ENCODE measurements around the gene GPR3.

GPR3 gene

DNA sequence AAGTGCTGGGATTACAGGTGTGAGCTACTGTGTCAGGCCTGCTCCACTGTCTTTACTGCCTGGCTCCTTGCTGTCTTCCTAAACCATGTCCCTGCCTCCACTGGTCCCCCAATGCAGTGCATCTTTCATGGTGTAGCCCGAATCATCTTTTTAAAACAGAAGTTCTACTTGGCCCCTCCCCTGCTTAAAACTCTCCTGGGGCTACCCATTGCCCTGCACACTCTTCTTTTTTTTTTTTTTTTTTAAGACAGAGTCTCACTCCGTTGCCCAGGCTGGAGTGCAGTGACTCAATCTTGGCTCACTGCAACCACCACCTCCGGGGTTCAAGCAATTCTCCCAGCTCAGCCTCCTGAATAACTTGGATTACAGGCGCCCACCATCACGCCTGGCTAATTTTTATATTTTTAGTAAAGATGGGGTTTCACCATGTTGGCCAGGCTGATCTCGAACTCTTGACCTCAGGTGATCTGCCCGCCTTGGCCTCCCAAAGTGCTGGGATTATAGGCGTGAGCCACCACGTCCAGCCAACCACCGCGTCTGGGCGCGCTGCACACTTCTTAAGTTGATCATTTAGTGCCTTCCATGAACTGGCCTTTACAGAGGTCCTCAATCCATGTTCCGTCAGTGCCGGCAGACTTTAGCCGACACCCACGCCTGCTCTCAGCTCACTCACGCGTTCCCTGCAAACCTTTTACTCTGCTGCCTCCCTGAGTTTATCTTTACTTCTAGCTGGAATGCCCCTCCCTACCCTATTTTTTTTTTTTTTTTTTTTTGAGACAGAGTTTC, 20.2 kb upstream of the GPR3 start:
- Histone ChIP-seq H3K9ac (ENCODE audit: low read length) (no peak overlapping the region), H3K9me3 (ENCODE audit: low read length) (no peaks in the 10 kb centered on the region), H3K27ac (ENCODE audit: low read depth, low read length) (no peak overlapping the region), H3K36me3 (ENCODE audit: insufficient read depth, low read length) (no peaks in the 10 kb centered on the region), H3K27me3 (ENCODE audit: control insufficient read depth in 1 of 2, insufficient read depth in 2 of 2, low read length in 2 of 2) (no peaks in the 10 kb centered on the region), H3K4me1 (ENCODE audit: insufficient read depth, low read length) (peaks cover 3% of the 10 kb centered on the region), H3K4me3 (ENCODE audit: low read depth in 1 of 2, low read length in 2 of 2) (no peak overlapping the region)

DNA sequence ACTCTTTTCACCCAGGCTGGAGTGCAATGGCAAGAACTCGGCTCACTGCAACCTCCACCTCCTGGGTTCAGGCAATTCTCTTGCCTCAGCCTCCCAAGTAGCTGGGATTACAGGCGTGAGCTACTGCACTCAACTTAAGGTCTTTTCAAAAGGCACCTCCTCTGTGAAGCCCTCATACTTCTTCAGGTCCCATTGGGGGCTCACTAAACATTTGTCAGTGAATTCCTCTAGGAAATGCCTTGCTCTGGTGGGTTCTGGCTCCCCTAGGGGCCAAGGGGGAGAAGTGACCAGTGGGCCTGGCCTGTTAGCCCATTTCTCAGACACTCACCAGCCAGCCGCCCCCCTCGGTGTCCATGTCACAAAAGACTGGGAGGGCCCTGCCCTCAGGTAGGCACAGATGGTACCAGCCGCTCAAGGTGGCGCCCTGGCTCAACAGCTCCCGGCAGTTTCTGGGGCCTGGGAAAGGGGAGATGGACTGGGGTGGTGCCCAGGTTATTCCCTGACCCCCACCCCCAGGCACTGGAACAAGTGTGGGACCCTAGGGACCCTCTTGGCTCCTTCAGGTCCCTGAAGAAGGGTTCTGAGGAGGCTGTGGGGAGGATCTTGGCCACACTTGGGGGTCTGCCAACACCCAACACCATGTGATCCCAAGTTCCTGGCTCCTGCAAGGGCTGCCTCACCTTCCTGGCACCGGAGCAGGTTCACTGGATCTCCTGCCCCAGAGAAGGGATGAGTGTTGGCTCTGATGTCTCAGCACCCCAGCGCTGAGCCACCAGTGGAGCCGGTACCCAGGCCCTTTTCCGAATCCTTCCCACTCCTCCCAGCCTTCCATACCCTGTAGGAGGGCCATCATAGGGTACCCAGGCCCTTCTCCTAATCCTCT, 19.4 kb upstream of the GPR3 start:
- Histone ChIP-seq H3K9me3 (ENCODE audit: low read length) (no peaks in the 10 kb centered on the region), H3K27ac (ENCODE audit: low read depth, low read length) (no peak overlapping the region), H3K9ac (ENCODE audit: low read length) (no peak overlapping the region), H3K4me3 (ENCODE audit: low read depth in 1 of 2, low read length in 2 of 2) (no peak overlapping the region), H3K4me1 (ENCODE audit: insufficient read depth, low read length) (no peaks in the 10 kb centered on the region), H3K36me3 (ENCODE audit: insufficient read depth, low read length) (no peaks in the 10 kb centered on the region), H3K27me3 (ENCODE audit: control insufficient read depth in 1 of 2, insufficient read depth in 2 of 2, low read length in 2 of 2) (no peaks in the 10 kb centered on the region)

DNA sequence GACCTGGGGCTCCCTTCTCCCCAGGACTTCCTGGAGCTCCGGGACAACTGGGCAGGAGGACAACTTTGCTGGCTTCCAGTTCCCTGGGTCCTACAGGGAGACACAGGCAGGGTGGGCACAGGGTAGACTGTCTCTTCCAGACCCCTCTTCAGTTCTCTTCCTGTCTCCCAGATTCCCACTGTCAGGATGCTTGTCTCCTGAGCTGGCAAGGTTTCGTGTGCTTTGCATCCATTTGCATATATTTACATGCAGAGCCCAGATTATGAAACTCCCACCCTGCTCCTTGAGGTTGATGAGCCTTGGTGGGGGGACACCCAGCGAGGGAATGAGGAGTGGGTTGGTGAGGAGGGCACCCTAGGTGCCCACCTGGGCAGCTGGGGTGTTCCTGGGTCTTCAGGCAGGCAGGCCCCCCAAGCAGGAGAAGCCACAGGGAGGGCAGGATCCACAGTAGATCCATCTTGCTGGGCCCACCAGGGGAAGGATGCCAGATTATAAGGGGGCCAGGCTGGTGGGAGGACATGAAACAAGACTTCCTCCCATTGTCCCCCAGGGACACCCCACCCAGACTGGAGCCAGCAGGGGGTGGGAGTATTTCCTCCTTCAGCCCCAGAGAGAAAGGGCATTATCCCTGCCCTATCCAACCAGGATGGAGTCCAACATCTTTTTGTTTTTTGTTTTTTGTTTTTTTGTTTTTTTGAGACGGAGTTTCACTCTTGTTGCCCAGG, 17.9 kb upstream of the GPR3 start, which contains the start of gene FCN3:
Gene FCN3 (minus strand): TSS at position 463 of the 725 bp plus-strand sequence. CDS start 6 bp downstream, at position 457.
- Histone ChIP-seq H3K4me3 (ENCODE audit: low read depth in 1 of 2, low read length in 2 of 2) (no peak within 1 kb of the TSS), H3K9ac (ENCODE audit: low read length) (no peak within 1 kb of the TSS), H3K27me3 (ENCODE audit: control insufficient read depth in 1 of 2, insufficient read depth in 2 of 2, low read length in 2 of 2) (no peaks in the 10 kb centered on the region), H3K4me1 (ENCODE audit: insufficient read depth, low read length) (no peaks in the 10 kb centered on the region), H3K9me3 (ENCODE audit: low read length) (no peaks in the 10 kb centered on the region), H3K27ac (ENCODE audit: low read depth, low read length) (no peak within 1 kb of the TSS), H3K36me3 (ENCODE audit: insufficient read depth, low read length) (no peaks in the 10 kb centered on the region)

DNA sequence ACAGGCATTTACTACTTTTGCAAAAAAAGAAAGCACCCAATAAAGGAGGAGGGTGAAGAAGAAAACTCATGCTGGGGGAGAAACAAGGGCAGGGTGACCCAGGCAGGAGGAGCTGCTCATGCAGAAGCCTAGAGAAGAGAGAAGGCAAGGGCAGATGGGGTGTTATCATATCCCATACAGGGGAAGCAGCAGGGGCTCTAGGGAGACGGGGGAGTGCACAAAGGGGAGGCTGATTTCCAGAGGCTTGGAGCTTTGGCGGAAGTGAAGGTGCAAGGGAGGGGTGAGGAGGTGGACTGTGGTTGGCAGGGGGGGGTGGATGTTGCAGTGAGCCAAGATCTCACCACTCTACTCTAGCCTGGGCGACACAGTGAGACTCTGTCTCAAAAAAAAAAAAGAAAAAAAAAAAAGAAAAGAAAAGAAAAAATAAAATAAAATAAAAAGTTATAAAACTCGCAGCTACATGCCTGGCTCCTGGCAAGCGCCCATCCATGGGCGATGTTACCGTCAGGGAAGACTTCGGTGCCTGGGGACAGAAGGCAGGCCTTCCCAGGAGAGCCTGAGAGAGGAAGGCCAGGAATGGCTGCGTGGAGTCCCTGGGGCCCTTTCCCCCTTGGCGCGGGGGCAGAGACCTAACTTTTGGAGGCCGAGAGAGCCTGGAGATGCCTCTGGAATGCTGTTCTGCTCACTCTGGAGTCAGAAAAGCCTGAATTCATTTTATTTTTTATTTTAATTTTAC, 14.5 kb upstream of the GPR3 start:
- Histone ChIP-seq H3K27me3 (ENCODE audit: control insufficient read depth in 1 of 2, insufficient read depth in 2 of 2, low read length in 2 of 2) (peaks cover 0 to 10% of the 10 kb centered on the region in 2 donors), H3K4me3 (ENCODE audit: low read depth in 1 of 2, low read length in 2 of 2) (no peak overlapping the region), H3K9ac (ENCODE audit: low read length) (no peak overlapping the region), H3K27ac (ENCODE audit: low read depth, low read length) (no peak overlapping the region), H3K36me3 (ENCODE audit: insufficient read depth, low read length) (no peaks in the 10 kb centered on the region), H3K9me3 (ENCODE audit: low read length) (no peaks in the 10 kb centered on the region), H3K4me1 (ENCODE audit: insufficient read depth, low read length) (no peaks in the 10 kb centered on the region)

DNA sequence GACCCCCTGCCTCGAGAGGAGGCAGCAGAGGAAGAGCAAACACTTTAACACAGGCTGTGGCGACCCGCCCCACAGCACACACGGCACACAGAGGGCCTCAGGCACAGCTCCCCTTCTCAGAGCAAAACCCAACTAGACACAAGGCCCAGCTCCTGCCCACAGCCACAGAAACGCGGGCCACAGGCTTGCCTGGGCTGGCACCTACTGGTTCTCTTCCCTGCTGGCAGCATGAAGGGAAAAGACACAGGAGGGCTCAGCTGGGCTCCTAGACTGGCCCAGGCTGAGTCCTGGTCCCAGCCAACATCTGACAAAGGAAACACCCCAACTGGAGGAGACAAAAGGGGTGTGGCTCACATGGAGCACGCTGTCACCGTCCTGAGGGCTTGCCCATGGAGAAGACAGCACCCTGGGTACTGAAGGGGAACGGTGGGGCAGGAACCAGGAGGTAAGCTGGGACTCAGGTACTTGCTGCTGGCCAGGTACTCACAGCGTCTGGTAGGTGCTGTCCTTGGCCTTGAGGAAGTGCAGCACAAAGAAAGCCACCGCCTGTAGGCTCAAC, 12.8 kb upstream of the GPR3 start:
- Histone ChIP-seq H3K4me1 (ENCODE audit: insufficient read depth, low read length) (no peaks in the 10 kb centered on the region), H3K4me3 (ENCODE audit: low read depth in 1 of 2, low read length in 2 of 2) (no peak overlapping the region), H3K36me3 (ENCODE audit: insufficient read depth, low read length) (no peaks in the 10 kb centered on the region), H3K27ac (ENCODE audit: low read depth, low read length) (no peak overlapping the region), H3K27me3 (ENCODE audit: control insufficient read depth in 1 of 2, insufficient read depth in 2 of 2, low read length in 2 of 2) (peaks cover 0 to 16% of the 10 kb centered on the region in 2 donors), H3K9ac (ENCODE audit: low read length) (no peak overlapping the region), H3K9me3 (ENCODE audit: low read length) (no peaks in the 10 kb centered on the region)

DNA sequence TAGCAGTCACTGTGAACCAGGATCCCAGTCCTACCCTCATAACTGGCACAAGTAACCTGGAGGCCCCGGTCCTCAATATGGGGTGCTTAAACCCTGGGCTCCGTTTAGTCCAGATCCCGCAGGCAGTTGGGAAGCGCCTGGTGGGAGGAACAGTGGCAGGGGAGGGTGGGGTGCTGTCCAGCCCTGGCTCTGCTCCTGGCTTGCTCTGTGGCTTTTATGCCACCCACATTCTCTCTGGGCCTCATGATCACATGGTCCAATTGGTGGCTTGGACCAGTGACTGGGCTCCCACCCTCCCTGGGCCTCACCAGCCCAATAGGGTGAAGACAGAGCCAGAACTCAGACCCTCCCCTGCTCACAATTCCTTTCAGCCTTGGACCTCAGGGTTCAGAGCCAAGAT, 12.2 kb upstream of the GPR3 start:
- no peak overlapping the region for H3K27ac ChIP-seq (ENCODE audit: low read depth, low read length)
- H3K4me1 ChIP-seq (ENCODE audit: insufficient read depth, low read length), result no peaks in the 10 kb centered on the region
- H3K9me3 ChIP-seq (ENCODE audit: low read length), result no peaks in the 10 kb centered on the region
- H3K36me3 ChIP-seq (ENCODE audit: insufficient read depth, low read length), result no peaks in the 10 kb centered on the region
- peaks cover 0 to 16% of the 10 kb centered on the region in 2 donors for H3K27me3 ChIP-seq (ENCODE audit: control insufficient read depth in 1 of 2, insufficient read depth in 2 of 2, low read length in 2 of 2)
- no peak overlapping the region for H3K4me3 ChIP-seq (ENCODE audit: low read depth in 1 of 2, low read length in 2 of 2)
- H3K9ac ChIP-seq (ENCODE audit: low read length), result no peak overlapping the region

DNA sequence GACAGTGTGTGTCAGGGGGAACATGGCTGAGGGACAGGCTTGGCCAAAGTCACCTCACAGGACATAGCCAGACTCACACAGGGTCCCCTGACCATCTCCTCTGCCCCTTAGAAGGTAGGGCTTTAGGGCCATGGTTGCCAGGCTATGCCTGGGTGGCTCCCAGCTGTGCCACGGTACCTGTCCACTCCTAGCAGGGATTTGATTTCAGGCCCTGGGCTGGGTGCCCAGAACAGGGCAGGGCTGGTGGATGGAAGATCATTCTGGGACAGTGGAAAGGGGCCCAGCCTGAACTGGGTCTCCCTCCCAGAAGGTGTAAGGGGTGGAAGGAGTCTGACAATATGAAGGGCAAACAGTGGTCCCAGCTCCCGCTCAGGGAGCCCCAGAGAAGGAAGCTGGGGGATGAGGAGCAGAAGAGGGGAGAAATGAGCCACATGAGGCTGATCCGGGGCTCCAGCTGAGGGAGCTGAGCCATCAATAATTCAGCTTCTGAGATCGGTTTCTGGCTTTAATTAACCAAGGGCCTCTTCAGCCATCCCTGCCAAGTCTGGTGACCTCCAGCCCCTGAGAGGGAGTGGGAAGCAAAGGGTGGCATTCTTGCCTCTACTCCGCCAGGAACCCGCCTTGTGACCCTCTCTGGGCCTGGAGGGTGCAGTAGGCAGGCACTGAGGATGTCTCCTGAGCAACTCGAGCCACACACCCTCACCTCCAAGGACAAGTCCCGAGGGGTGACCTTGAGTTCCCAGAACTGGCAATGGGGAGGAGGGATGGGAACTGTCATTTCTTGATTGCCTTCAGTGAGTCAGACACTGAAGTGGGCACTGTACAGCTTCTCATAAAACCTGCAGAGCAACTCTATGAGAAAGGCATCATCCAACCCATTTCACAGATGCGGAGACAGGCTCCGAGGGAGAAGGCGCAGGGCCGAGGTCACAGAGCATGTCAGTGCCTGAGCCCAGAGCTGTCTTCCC, 11.4 kb upstream of the GPR3 start:
- H3K9ac ChIP-seq (ENCODE audit: low read length), result no peak overlapping the region
- H3K9me3 ChIP-seq (ENCODE audit: low read length), result no peaks in the 10 kb centered on the region
- H3K4me3 ChIP-seq (ENCODE audit: low read depth in 1 of 2, low read length in 2 of 2), result no peak overlapping the region
- H3K27me3 ChIP-seq (ENCODE audit: control insufficient read depth in 1 of 2, insufficient read depth in 2 of 2, low read length in 2 of 2), result peaks cover 0 to 16% of the 10 kb centered on the region in 2 donors
- H3K36me3 ChIP-seq (ENCODE audit: insufficient read depth, low read length), result no peaks in the 10 kb centered on the region
- no peak overlapping the region for H3K27ac ChIP-seq (ENCODE audit: low read depth, low read length)
- H3K4me1 ChIP-seq (ENCODE audit: insufficient read depth, low read length), result no peaks in the 10 kb centered on the region

DNA sequence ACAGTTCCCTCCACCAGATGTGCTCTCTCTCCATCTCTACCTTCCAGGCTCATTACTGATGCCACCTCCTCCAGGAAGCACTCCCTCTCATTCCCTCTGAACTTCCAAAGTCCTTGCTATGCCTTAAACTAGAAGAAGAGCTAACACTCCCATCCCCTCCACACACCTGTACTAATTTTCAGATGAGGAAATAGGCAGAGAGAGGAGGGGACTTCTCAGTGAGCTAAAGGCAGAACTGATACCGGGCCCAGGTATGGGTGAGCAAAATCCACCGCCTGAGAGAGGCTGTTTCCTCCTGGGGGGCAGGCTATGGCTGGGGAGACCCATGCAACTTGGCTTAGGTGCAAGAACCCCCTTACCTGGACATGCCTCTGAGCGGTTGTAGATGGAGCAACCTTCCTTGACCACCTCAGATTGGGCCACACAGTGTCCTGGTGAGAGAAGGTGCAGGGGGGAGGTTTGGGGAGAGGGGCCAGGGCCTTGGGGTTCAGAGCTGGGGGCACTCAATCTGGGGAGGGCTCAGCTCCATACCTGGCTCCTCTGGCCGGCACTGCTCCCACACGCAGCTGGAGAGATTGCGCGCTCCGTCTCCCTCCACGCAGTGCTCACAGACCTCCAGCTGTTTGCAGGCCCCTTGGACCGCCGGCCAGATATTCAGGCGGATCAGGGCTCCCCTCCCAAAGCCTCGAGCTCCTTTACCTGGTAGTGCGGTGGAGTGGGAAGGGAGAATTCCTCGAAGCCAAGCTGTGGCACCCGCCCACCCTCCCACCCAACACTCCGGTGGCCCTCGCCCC, 10.3 kb upstream of the GPR3 start:
- Histone ChIP-seq H3K27me3 (ENCODE audit: control insufficient read depth in 1 of 2, insufficient read depth in 2 of 2, low read length in 2 of 2) (peaks cover 0 to 16% of the 10 kb centered on the region in 2 donors), H3K4me3 (ENCODE audit: low read depth in 1 of 2, low read length in 2 of 2) (no peak overlapping the region), H3K27ac (ENCODE audit: low read depth, low read length) (no peak overlapping the region), H3K9me3 (ENCODE audit: low read length) (no peaks in the 10 kb centered on the region), H3K4me1 (ENCODE audit: insufficient read depth, low read length) (no peaks in the 10 kb centered on the region), H3K9ac (ENCODE audit: low read length) (no peak overlapping the region), H3K36me3 (ENCODE audit: insufficient read depth, low read length) (no peaks in the 10 kb centered on the region)

DNA sequence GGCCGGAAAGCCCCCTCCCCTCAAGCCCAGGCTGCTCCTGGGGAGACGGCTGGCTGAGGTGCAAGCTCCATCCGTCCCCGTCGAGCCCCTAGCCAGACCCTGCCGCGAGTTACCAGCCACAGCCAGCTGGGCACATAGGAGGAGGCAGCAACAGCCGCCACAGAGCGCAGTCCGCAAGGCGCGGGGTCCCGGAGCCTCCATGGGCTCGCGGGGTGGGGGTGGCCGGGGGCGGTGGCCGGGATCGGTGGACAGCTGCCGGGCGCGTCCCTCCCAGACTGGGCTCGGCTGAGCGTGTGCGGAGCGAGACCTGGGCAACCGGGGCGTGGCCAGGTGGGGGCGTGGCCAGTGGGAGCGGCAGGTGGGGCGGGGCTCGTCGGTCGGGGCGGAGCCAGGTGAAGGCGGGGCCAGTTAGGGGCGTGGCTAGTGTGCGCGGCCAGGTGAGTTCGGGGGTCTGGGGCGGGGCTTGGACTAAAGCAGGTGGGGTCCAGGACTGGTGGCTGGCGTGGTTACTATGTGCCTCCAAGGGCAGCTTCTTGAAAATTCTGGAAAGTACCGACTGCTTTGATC, 9.3 kb upstream of the GPR3 start, which contains the start of gene CD164L2:
Gene CD164L2 (minus strand): TSS at position 295 of the 567 bp plus-strand sequence. CDS start 94 bp downstream, at position 201.
- Histone ChIP-seq H3K4me3 (ENCODE audit: low read depth in 1 of 2, low read length in 2 of 2) (no peak within 1 kb of the TSS), H3K36me3 (ENCODE audit: insufficient read depth, low read length) (no peaks in the 10 kb centered on the region), H3K27me3 (ENCODE audit: control insufficient read depth in 1 of 2, insufficient read depth in 2 of 2, low read length in 2 of 2) (peaks cover 0 to 16% of the 10 kb centered on the region in 2 donors), H3K9me3 (ENCODE audit: low read length) (no peaks in the 10 kb centered on the region), H3K27ac (ENCODE audit: low read depth, low read length) (no peak within 1 kb of the TSS), H3K4me1 (ENCODE audit: insufficient read depth, low read length) (no peaks in the 10 kb centered on the region), H3K9ac (ENCODE audit: low read length) (no peak within 1 kb of the TSS)

Data from muscle layer of colon (tissue), 2 donors.